Retina (tissue), 1 donor: ENCODE results near the gene CUEDC2.

ENCODE experiments used
- DNase-seq: peaks from one replicate; pipeline ENCODE4 v3.0.0-alpha.2; 2016

The CUEDC2 gene

DNA sequence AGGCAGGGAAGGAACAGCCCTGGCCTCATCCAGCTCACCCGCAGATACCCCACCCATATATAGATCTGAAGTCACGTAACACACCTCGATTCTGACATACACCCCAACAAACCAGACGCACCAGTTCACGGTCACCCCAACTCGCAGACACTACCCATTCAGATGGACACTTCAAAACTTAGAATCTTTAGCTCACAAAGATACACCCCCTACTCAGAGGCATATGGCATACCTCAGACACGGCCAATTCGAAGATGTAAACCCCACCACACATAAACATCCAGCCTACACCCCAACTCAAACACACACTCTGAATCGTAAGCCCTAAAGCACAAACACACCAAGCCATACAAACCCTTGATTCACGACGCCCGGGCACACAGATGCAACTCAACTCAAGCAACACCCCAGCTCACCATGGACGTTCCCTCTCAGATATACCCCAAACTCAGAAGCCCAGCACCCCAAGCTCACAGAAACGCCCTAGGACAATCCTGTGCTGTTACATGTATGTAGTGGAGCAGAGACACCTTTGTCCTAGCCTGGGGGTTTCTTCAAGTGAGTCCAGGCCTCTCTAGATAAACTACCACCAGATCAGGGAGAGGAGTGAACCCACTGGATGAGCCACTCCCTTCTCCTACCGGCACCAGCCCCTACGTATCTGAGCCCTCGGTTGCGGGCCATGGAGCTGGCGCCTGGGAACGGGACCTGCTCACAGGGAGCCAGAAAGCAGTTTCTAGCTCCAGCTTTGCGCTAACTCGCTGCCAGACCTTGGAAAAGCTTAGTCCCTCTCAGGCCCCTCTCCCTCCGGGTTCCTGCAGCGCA lies 22.6 kb downstream of the CUEDC2 start:
- DNase-seq = no peak

DNA sequence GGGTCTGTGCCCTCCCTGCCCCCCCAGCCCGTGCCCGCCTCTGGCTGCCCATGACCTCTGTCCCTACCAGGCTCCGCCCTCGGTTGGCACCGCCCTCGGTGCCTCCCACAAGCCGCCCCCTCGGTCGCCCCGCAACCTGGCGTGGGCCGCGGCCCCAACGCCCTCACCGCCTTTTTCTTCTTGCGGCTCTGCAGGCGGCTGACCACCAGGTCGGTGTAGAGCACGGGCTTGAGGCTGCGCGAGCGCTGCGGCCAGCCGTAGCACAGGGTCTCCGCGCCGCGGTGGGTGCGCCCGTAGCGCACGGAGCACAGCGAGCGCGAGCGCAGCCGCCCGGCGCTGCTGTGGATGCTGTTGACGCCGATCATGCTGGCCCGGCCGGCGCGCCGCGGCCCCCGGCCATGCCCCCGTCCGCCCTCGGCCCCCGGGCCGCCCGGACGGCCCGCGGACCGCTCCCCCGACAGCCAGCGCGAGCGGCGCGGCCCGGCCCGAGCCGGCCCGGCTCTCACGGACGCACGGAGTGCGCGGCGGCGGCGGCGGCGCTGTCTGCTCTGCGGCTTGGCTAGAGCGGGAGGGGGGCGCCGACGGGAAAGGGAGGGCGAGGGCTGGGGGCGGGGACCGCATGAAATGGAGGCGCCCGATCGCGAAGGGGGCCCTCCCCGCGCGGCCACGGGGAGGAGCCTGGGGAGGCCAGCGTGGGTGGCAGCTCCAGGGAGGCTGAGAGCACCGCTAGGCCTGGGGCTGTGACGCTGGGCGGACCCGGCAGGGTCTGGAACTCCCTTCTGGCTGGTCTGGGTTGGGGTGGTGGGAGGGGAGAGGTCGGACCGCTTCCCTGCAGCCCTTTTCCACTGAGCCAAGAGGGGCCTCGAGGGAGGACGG lies 23.4 kb downstream of the CUEDC2 start:
- DNase-seq = peak; percentile 80

- no peak for DNase-seq
Measured at GRCh38 chr10:102408131-102408727, 24.1 kb downstream of the CUEDC2 start.

DNA sequence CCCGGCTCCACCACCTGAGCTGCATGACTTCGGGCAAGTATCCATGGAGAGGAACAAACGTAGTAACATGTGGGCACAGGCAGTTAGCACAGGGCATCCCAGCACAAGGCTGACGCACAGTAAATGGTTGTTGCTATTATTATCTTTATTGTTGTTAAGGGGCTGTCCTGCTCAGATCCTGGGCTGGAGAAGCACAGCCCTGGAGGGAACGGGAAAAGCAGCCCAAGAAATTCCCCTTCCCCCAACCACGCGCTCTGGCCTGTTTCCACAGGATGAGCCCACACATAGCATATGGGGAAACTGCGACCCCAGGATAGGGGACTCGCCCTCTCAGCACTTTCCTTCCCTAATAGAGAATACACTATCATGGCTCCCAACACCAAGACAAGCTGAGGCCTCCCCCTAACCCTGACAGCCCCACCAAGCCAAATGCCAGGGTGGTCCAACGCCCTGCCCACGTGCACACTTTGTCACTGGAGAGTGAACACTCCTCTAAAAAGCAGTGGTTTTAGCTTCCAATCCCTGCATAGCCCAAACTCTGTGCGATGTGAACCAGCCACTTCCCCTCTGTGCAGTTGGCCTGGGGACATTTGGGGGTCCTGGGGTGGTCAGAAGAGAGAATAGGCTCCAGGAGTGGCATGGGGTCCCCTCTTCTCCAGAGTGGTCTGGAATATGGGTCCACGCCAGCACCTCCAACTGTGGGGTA lies 24.8 kb downstream of the CUEDC2 start:
- DNase-seq = no peak

DNA sequence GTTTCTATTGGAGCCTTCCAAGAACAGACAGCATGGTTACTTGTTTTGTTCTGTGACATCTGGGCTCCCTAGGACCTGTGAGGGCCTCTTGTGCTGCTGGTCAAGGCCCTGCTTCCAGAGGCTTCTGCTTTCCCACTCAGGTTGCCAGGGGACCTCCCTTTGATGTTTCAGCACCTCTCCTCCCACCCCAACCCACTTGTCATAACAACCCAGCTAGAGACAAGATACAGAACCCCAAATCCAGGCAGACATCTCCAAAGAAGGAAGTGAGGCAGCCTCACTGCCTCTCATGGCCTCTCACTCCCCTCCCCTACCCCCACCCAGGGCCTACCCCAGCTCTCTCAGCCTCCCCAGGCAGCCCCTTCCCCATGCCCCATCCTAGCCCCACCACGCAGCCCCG lies 25.6 kb downstream of the CUEDC2 start:
- DNase-seq = no peak

- DNase-seq = no peak
Measured at GRCh38 chr10:102405632-102406031, 26.7 kb downstream of the CUEDC2 start.

DNA sequence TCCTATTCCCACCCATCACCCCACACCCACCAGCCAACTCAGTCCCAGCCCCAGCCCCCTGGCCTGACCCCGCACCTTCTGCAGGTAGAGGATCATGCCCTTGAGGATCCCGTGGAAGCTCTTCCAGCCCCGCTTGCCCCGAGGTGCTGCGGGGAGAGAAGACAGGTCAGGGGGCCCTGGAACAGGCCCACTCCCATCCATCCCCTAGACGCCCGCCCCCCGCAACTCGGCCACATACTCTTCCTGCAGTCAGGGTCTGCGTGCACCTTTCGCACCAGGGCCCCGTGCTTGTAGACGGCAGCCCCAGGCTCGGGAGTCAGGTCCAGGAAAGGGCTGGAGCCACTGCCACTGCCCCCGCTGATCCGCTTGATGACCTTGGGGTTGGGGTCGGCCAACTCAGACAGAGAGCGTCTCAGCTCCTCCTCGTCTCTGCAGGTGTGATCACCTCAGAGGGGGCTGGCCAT lies 27.2 kb downstream of the CUEDC2 start:
- DNase-seq = no peak

GRCh38 chr10:102404361-102405107 lies 27.8 kb downstream of the CUEDC2 start:
- no peak for DNase-seq

- DNase-seq = no peak
Measured at GRCh38 chr10:102403115-102403514, 29.3 kb downstream of the CUEDC2 start.

DNA sequence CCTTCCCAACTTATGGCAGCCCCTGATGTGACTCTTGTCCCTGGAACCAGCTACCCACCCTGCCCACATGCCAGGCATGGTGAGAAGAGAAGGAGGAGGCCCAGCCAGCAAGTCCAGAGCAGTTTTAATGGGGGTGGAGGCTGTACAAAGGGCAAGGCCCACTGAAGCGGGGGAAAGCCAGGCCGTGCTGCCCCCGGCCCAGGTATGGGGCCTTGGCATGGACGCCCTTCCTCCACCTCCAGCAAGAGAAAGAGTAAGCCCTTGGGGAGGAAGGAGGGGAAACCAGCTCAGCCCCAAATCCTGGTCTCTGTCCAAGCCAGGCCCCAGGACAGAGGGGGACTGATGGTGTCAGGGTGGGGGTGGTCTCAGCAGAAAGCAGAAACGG lies 29.9 kb downstream of the CUEDC2 start:
- no peak for DNase-seq

GRCh38 chr10:102401735-102402511 lies 30.5 kb downstream of the CUEDC2 start:
- no peak for DNase-seq

DNA sequence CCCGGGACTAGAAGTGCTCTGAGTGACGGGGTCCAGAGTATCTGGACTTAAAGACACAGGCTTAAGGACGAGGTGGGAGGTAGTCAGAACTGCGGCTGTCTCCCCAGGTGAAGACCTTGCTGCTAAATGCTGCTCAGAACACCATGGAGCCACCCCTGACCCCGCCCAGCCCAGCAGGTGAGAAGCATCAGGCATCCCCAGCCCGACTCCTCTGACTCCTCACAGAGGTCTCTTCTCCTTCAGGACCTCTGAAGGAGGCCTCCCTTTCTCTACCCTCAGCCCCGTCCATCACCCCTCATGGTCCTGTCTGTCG lies 31.1 kb downstream of the CUEDC2 start:
- no peak for DNase-seq

DNA sequence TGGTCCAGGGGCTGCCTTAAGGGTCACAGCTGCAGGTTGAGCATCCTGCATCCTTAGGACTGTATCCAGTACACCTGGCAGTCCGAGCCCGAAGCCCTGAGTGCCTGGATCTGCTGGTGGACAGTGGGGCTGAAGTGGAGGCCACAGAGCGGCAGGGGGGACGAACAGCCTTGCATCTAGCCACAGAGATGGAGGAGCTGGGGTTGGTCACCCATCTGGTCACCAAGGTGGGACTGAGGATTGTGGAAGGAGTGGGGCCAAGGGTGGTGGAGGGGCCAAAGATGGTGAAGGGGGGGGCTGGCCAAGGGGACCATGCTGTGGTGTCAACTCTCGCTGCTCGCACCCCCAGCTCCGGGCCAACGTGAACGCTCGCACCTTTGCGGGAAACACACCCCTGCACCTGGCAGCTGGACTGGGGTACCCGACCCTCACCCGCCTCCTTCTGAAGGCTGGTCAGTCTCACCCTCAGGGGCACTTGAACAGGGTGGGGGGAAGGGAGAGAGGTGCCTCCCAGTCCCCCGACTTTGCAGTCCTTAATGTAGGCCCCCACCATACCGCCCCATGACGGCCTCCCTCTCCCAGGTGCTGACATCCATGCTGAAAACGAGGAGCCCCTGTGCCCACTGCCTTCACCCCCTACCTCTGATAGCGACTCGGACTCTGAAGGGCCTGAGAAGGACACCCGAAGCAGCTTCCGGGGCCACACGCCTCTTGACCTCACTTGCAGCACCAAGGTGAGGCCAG lies 31.6 kb downstream of the CUEDC2 start:
- no peak for DNase-seq

GRCh38 chr10:102400076-102400475 lies 32.3 kb downstream of the CUEDC2 start:
- DNase-seq = no peak

DNA sequence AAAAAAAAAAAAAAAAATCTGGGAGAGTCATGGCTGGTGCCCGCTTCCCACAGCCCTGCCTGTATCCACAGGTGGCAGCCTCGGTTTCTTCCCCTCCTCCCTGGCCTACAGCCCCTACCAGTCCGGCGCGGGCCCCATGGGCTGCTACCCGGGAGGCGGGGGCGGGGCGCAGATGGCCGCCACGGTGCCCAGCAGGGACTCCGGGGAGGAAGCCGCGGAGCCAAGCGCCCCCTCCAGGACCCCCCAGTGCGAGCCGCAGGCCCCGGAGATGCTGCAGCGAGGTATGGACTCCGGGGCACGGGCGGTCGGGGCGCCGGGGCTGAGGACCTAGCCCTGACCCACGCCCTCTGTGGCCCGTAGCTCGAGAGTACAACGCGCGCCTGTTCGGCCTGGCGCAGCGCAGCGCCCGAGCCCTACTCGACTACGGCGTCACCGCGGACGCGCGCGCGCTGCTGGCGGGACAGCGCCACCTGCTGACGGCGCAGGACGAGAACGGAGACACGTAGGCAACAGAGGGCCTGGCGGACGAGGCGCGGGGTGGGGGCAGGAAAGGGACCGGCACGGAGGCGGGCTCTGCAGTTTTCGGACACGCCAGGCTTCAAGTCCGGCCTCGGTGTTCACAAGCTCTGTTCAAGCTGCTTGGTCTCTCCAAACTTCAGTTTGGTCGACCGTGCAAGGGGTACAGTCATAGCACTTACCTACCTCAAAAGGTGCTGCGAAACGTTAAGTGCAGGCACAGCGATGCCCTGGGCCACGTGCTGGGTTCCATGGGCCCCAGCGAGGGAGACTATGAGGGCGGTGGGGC lies 33.0 kb downstream of the CUEDC2 start:
- DNase-seq = peak; percentile 93

DNA sequence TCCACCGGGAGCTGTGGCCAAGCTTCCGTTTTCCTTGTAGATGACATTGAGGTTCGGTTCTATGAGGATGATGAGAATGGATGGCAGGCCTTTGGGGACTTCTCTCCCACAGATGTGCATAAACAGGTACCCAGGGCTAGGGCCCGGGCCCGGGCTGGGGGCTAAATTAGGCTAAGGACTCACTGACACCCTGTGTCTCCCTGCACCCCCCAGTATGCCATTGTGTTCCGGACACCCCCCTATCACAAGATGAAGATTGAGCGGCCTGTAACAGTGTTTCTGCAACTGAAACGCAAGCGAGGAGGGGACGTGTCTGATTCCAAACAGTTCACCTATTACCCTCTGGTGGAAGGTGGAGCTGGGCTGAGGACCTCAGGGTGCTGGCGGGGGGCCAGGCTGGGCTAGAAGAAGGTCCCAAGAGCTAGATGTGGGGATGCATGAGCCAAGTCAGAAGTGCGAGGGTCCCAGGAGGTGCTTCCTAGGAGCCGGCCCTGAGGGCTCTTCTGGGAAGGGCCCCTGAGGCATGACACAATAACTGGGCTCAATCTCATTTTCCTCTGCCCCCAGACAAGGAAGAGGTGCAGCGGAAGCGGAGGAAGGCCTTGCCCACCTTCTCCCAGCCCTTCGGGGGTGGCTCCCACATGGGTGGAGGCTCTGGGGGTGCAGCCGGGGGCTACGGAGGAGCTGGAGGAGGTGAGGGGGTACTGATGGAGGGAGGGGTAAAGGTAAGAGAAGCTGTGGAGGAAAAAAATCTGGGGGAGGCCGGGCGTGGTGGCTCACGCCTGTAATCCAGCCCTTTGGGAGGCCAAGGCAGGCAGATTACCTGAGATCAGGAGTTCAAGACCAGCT lies 34.0 kb downstream of the CUEDC2 start:
- DNase-seq = no peak

GRCh38 chr10:102397222-102398171 lies 34.9 kb downstream of the CUEDC2 start:
- no peak for DNase-seq

GRCh38 chr10:102396730-102397151 lies 35.6 kb downstream of the CUEDC2 start:
- DNase-seq = no peak
